ENCODE results near the gene OR51L1. TPM values are rescaled to one million over a fixed set of nuclear protein-coding genes. Genes with fewer than 3 reads are reported as not detected.

The OR51L1 gene
- total RNA-seq, 4 donors from 2014 or later: not detected

- no peaks in the 10 kb centered on the region for H3K36me3 ChIP-seq
- peaks cover 0 to 8% (median 0%) of the 10 kb centered on the region in 4 donors for H3K9me3 ChIP-seq
- no peaks in the 10 kb centered on the region for H3K4me1 ChIP-seq
- no peaks in the 10 kb centered on the region for H3K27me3 ChIP-seq
- 40 to 55% methylated on average over 1 of the region's 1 CpG for WGBS, 2 donors
- DNase-seq (ENCODE audit: low spot score in 2 of 2): no peak
- H3K27ac ChIP-seq: no peak overlapping the region
- TF ChIP-seq EP300 (IDR thresholded peaks at IDR 0.05) (no peak), CTCF (IDR thresholded peaks at IDR 0.05) (no peak), POLR2A (IDR thresholded peaks at IDR 0.05) (no peak)
- H3K4me3 ChIP-seq: no peak overlapping the region
Observed at GRCh38 chr11:4962816-4963215, 31.8 kb upstream of the OR51L1 start.

- Histone ChIP-seq H3K4me1 (no peaks in the 10 kb centered on the region), H3K27ac (no peak overlapping the region), H3K4me3 (no peak overlapping the region), H3K9me3 (no peaks in the 10 kb centered on the region), H3K36me3 (no peaks in the 10 kb centered on the region), H3K27me3 (no peaks in the 10 kb centered on the region)
- TF ChIP-seq EP300 (IDR thresholded peaks at IDR 0.05) (no peak), POLR2A (IDR thresholded peaks at IDR 0.05) (no peak), CTCF (IDR thresholded peaks at IDR 0.05) (no peak)
- WGBS, 2 donors: 83 to 84% methylated on average over 5 of the region's 5 CpGs
- DNase-seq (ENCODE audit: low spot score in 2 of 2): no peak
Observed at GRCh38 chr11:4975436-4975835, 19.2 kb upstream of the OR51L1 start.

- Histone ChIP-seq H3K27ac (no peak overlapping the region), H3K4me3 (no peak overlapping the region), H3K36me3 (no peaks in the 10 kb centered on the region), H3K4me1 (no peaks in the 10 kb centered on the region), H3K27me3 (no peaks in the 10 kb centered on the region), H3K9me3 (no peaks in the 10 kb centered on the region)
- DNase-seq (ENCODE audit: low spot score in 2 of 2): no peak
- TF ChIP-seq POLR2A (IDR thresholded peaks at IDR 0.05) (no peak), EP300 (IDR thresholded peaks at IDR 0.05) (no peak), CTCF (IDR thresholded peaks at IDR 0.05) (no peak)
- WGBS, 2 donors: 46 to 59% methylated on average over 3 of the region's 3 CpGs
Observed at GRCh38 chr11:4979036-4979435, 15.6 kb upstream of the OR51L1 start.

GRCh38 chr11:4982678-4983077 is 12.0 kb upstream of the OR51L1 start:
- WGBS, 2 donors: 82 to 84% methylated on average over 3 of the region's 3 CpGs
- no peaks in the 10 kb centered on the region for H3K4me1 ChIP-seq
- no peaks in the 10 kb centered on the region for H3K9me3 ChIP-seq
- H3K27me3 ChIP-seq: no peaks in the 10 kb centered on the region
- DNase-seq (ENCODE audit: low spot score in 2 of 2): no peak
- TF ChIP-seq EP300 (IDR thresholded peaks at IDR 0.05) (no peak), CTCF (IDR thresholded peaks at IDR 0.05) (no peak), POLR2A (IDR thresholded peaks at IDR 0.05) (no peak)
- no peaks in the 10 kb centered on the region for H3K36me3 ChIP-seq
- no peak overlapping the region for H3K4me3 ChIP-seq
- H3K27ac ChIP-seq: no peak overlapping the region

- no peak overlapping the region for H3K4me3 ChIP-seq
- no peaks in the 10 kb centered on the region for H3K27me3 ChIP-seq
- no peak overlapping the region for H3K27ac ChIP-seq
- H3K9me3 ChIP-seq: no peaks in the 10 kb centered on the region
- H3K36me3 ChIP-seq: no peaks in the 10 kb centered on the region
- H3K4me1 ChIP-seq: no peaks in the 10 kb centered on the region
- 72 to 77% methylated on average over 6 of the region's 6 CpGs for WGBS, 2 donors
- DNase-seq (ENCODE audit: low spot score in 2 of 2): no peak
- TF ChIP-seq EP300 (IDR thresholded peaks at IDR 0.05) (no peak), POLR2A (IDR thresholded peaks at IDR 0.05) (no peak), CTCF (IDR thresholded peaks at IDR 0.05) (no peak)
Observed at GRCh38 chr11:4983841-4984240, 10.8 kb upstream of the OR51L1 start.
